ENCODE results near the gene LRRC43.

The LRRC43 gene

DNA sequence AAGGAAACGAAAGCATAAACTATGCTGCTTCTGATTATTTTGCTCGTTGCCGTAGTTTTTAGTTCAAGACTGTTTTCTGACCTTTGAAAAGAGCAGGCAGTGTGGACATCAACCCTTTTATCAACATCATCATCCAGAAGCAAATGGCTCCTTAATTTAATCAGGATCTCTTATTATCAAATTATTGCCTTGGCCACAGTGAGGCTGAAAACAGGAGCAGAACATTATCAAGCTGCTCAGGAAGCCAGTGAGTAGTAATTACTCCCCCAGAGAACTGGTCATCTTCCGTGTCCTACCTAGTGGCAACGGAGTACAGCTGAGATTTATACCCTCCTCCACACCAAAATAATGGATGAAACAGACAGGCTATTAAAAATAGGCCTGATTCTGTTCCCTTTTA lies 45.2 kb downstream of the LRRC43 start:
- no peak for DNase-seq

DNA sequence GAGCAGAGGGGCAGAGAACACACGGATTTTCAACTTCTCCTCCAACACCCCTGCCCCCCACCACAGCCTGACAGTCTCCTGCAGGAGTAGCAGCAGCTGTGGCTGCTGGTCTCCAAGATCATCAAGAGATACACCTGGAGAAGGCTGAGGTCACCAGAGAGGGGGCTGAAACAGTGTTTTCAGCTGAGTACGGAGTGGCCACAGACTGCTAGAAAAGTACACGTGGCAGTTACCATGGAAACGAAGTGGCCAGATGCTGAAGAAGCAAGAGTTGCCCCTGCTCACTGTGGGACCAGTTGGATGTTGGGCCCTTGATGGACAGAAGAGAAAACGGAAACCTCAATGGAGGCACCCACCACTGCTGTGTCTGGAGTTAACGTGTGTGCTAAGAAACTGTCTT lies 47.9 kb downstream of the LRRC43 start:
- no peak for DNase-seq

DNA sequence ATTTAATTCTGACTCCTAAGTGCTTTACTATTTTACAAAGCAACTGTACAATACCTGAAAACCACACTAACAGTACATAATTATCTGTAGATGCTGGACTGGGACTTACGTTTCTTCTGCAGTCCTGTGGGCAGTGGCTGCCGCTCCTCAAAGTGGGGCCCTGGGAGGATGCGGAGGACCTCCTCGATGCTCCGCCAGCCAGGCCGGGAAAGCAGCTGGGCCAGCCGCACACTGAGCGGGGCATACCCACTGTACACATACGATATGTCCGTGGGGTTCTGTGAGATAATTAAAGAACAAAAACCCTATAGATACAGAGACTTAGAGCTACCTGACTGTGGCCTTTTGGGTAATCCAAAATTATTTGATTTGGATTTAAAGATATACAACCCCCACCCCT lies 49.8 kb downstream of the LRRC43 start:
- DNase-seq: no peak

DNA sequence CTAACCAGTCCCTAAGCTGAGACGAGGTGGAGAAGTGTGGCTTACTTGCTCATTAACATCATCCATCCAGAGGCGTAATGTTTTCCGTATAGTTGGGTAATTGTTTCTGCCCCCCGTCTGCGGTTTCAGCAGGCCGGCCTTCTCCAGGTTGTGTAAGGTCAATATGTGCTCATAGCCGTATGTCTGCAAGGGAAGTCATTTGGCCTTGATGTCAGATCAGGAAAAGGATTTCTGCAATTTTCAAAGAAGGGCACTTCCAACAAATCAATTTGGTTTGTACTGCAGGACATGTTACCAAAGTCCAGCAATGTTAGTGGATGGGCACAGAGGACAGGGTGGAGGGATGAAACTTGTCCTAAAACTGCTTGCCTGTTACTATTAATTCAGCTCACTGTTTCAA lies 52.8 kb downstream of the LRRC43 start:
- DNase-seq: no peak

DNA sequence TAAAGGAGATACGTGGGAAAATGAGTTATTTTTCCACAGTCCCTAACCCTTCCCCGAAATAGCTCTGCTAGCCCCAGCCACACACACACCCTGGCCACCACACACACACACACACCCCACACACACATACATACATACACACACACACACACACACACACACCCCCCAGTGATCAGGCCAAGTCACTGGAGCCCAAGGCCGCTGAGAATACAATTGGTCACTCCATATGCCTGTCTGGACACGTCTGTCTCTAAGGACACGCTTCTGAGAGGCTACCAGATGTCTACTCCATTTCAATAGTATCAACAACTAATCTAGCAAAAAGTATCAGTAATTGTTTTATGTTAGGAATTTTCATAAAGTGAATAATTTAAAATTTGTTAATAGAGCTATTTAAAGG lies 55.9 kb downstream of the LRRC43 start:
- no peak for DNase-seq

DNA sequence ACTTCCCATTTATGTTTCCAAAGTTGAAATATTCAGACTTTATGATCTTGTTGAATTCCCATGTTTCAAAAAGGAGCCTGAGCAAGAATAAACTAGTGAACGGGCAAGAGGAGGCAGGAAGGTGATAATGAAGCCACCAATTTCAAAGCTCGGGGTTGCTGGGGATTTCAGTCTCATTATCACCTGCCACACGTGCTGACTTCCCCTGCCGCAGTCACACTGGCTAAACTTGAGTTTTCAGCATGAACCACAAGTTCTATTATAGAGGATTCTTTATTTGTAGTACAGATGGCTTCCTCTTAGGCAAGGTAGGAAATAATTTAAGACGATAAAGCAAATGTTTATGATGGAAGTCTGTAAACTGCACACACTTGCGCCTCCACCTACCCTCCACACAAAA lies 61.0 kb downstream of the LRRC43 start:
- no peak for DNase-seq

DNA sequence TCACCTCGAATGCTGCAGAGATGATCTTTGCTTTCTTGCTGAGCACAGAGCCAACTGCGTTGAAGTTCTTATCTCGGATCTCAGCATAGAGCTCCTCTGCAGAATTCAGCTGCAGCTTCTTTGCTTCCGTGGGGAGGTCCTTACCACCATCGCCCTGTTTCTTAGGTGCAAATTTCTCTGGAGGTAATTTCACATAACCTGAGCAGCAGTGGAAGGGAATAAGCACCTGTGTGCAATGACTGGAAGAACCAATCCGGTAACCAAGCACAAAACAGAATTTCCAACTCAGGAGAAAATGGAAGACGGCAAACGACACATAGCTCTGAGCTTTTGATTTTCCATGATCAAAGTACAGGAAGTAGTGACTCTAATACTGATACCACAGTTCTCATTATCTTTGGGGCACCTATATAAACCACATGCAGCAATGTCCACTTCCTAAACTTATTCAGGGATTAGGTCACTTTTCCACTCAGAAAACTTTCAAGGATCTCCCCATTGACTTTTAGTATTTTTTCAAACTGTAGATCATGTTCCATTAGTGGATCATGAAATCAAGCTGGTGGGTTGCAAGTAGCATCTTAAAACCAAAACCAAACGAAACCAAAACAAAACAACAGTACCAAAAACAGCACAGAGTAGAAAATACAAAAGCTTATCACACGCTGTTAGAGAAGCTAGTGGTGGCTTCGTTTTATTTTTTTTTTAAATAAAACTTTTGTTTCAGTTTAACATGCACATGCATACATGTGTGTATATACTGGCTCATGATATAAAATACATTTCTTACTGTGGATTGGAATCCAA lies 61.8 kb downstream of the LRRC43 start:
- no peak for DNase-seq

DNA sequence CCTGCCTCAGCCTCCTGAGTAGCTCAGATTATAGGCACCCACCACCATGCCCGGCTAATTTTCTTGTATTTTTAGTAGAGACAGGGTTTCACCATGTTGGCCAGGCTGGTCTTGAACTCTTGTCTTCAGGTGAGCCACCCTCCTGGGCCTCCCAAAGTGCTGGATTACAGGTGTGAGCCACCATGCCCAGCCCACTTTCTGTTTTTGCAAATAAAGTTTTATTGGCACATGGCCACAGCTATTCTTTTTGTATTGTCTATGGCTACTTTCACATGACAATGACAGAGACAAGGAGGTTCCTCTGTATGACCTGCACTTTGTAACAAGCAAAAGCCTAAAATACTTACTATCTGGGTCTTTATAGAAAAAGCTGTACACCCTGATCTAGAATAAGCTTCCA lies 62.6 kb downstream of the LRRC43 start:
- no peak for DNase-seq

DNA sequence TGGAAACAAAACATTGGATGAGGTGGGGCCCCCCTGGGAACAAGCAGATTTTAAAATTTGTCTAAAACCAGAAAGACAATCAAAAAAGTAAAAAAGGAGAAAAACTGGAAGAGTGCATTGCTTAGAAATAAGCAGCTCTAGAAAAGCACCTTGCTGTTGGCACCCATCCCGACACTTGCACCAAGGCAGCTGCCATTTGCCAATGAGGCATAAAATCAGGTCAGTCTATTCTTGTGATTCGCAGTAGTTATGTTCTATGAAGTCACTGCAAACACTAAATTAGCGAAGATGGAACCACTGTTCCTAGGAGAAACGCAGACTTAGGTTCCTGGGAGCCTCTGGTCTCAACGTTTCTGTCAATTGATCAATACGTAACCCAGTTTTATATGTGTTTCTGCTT lies 67.1 kb downstream of the LRRC43 start:
- DNase-seq: no peak

DNA sequence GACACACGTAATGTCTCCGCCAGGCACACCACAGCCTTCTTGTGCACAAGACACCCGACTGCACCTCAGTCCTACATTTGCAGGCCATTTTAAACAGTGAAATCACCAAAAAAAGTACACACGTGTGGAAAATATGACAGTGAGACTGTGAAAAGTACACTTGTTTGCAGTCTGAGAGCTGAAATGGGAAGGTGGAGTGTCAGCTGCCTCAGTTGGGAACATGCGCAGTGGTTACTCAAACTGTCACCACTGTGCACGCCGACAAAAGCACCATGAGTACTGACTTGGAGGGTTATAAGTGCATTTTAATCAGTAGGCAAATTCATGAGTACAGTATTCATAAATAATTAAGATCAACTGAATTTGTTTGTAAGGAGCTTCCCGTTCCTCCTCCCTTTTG lies 67.6 kb downstream of the LRRC43 start:
- no peak for DNase-seq
